Inflammatory macrophage treated with lipopolysaccharide for 1 hour (primary cell): Measurements from ENCODE around the gene CORIN.
A peak's percentile ranks its signal among the peaks of the same experiment; 100 is the strongest.

ENCODE experiments used
- DNase-seq, 2 donors: peaks; one replicate each; pipeline ENCODE4 v3.0.0-alpha.2; 2020 to 2022

CORIN gene

GRCh38 chr4:47672696-47673095 is 165.2 kb downstream of the CORIN start:
- DNase-seq, result no peak

GRCh38 chr4:47669946-47670345 is 167.9 kb downstream of the CORIN start:
- DNase-seq, result no peak

- peak; percentile 17 to 72 for DNase-seq
These were observed 169.0 kb downstream of the CORIN start for GRCh38 chr4:47668810-47669408.

GRCh38 chr4:47668256-47668655 is 169.6 kb downstream of the CORIN start:
- DNase-seq, result no peak

- DNase-seq, result no peak
These were observed 170.3 kb downstream of the CORIN start for GRCh38 chr4:47667552-47667951.

- no peak for DNase-seq
These were observed 173.6 kb downstream of the CORIN start for GRCh38 chr4:47664051-47664826.

- DNase-seq, result peak in 1 of 2 donors; percentile 28
These were observed 174.9 kb downstream of the CORIN start for GRCh38 chr4:47662975-47663374.

GRCh38 chr4:47661741-47662140 is 176.1 kb downstream of the CORIN start:
- DNase-seq, result no peak

GRCh38 chr4:47659342-47659741 is 178.5 kb downstream of the CORIN start:
- no peak for DNase-seq

GRCh38 chr4:47654972-47655693 is 182.7 kb downstream of the CORIN start:
- DNase-seq, result no peak

GRCh38 chr4:47652092-47652491 is 185.8 kb downstream of the CORIN start:
- no peak for DNase-seq

GRCh38 chr4:47651231-47651630 is 186.6 kb downstream of the CORIN start:
- DNase-seq, result peak in 1 of 2 donors; percentile 8

GRCh38 chr4:47650584-47651130 is 187.2 kb downstream of the CORIN start:
- no peak for DNase-seq

- DNase-seq, result no peak
These were observed 190.3 kb downstream of the CORIN start for GRCh38 chr4:47647544-47647943.

GRCh38 chr4:47647029-47647428 is 190.8 kb downstream of the CORIN start:
- no peak for DNase-seq

GRCh38 chr4:47646372-47646771 is 191.5 kb downstream of the CORIN start:
- DNase-seq, result no peak

GRCh38 chr4:47643845-47644244 is 194.0 kb downstream of the CORIN start:
- DNase-seq, result no peak

- DNase-seq, result no peak
These were observed 194.7 kb downstream of the CORIN start for GRCh38 chr4:47642985-47643760.

GRCh38 chr4:47642191-47642830 is 195.6 kb downstream of the CORIN start:
- DNase-seq, result no peak

- DNase-seq, result no peak
These were observed 196.1 kb downstream of the CORIN start for GRCh38 chr4:47641755-47642154.

GRCh38 chr4:47640911-47641310 is 197.0 kb downstream of the CORIN start:
- DNase-seq, result no peak

GRCh38 chr4:47639531-47639930 is 198.3 kb downstream of the CORIN start:
- DNase-seq, result no peak
